ENCODE data around the gene SLX9.

SLX9 gene

GRCh38 chr21:44949161-44949778 is 9.4 kb downstream of the SLX9 start:
- no peak for DNase-seq

GRCh38 chr21:44949779-44950198 is 10.0 kb downstream of the SLX9 start:
- DNase-seq, result no peak

GRCh38 chr21:44950351-44950750 is 10.5 kb downstream of the SLX9 start:
- no peak for DNase-seq

- DNase-seq, result no peak
Observed at GRCh38 chr21:44951186-44951915, 11.5 kb downstream of the SLX9 start.

- no peak for DNase-seq
Observed at GRCh38 chr21:44952116-44952928, 12.5 kb downstream of the SLX9 start.

- DNase-seq, result no peak
Observed at GRCh38 chr21:44952929-44953627, 13.2 kb downstream of the SLX9 start.

- no peak for DNase-seq
Observed at GRCh38 chr21:44953628-44954021, 13.8 kb downstream of the SLX9 start.

- no peak for DNase-seq
Observed at GRCh38 chr21:44954281-44954771, 14.5 kb downstream of the SLX9 start.

- DNase-seq, result no peak
Observed at GRCh38 chr21:44955141-44955797, 15.4 kb downstream of the SLX9 start.

GRCh38 chr21:44955798-44956175 is 16.0 kb downstream of the SLX9 start:
- DNase-seq, result no peak

- no peak for DNase-seq
Observed at GRCh38 chr21:44956356-44957046, 16.7 kb downstream of the SLX9 start.

GRCh38 chr21:44957047-44957831 is 17.4 kb downstream of the SLX9 start:
- no peak for DNase-seq

- DNase-seq, result no peak
Observed at GRCh38 chr21:44957901-44958451, 18.1 kb downstream of the SLX9 start.

GRCh38 chr21:44958471-44959191 is 18.8 kb downstream of the SLX9 start:
- DNase-seq, result no peak

- DNase-seq, result no peak
Observed at GRCh38 chr21:44959376-44960091, 19.7 kb downstream of the SLX9 start.

GRCh38 chr21:44960141-44961092 is 20.6 kb downstream of the SLX9 start:
- DNase-seq, result no peak

GRCh38 chr21:44962403-44962966 is 22.7 kb downstream of the SLX9 start:
- DNase-seq, result no peak

GRCh38 chr21:44964381-44964780 is 24.6 kb downstream of the SLX9 start:
- DNase-seq, result no peak
